HL-60 (cell line): Measurements from ENCODE around the gene VAV2.
"Not testable (repeated sequence)": the region's sequence is repeated elsewhere in the genome, so short reads cannot be mapped to it uniquely, and the experiment has no call there.

ENCODE experiments used
- DNase-seq, 2 experiments: peaks; one replicate each; pipeline ENCODE4 v3.0.0-alpha.2; 2010 to 2020; ENCODE audit warnings: low read depth in 1 of 2, low spot score in 1 of 2
- H3K27ac ChIP-seq: fragments of 250-450 bp; sonication (Bioruptor Pico); replicated peaks from 2 replicates; pipeline ENCODE4 v1.5.1; 2020; ENCODE audit warnings: mild to moderate bottlenecking, moderate library complexity
- H3K27me3 ChIP-seq: fragments of 250-450 bp; sonication (Bioruptor Pico); 2 replicates; pipeline ENCODE4 v1.5.1; 2021; ENCODE audit warnings: mild to moderate bottlenecking, moderate library complexity; ENCODE audit not compliant: insufficient read depth, poor library complexity, severe bottlenecking
- H3K4me3 ChIP-seq: replicated peaks from 2 replicates; pipeline ENCODE4 v1.5.1; 2011; ENCODE audit warnings: mild to moderate bottlenecking, control low read depth, low read length; ENCODE audit not compliant: insufficient read depth
- CTCF ChIP-seq: IDR thresholded peaks from one replicate; pipeline ENCODE4 v1.5.1; 2011; ENCODE audit warnings: low read length, control low read depth, inconsistent platforms; ENCODE audit not compliant: insufficient read depth
- GABPA ChIP-seq: IDR thresholded peaks from 2 replicates; pipeline ENCODE4 v1.6.1; 2012; ENCODE audit warnings: low read depth
- POLR2AphosphoS5 ChIP-seq: IDR thresholded peaks from 2 replicates; pipeline ENCODE4 v1.6.1; 2012; ENCODE audit warnings: low read depth
- REST ChIP-seq: IDR thresholded peaks from 2 replicates; pipeline ENCODE4 v1.6.1; 2012; ENCODE audit warnings: low read depth; ENCODE audit not compliant: insufficient replicate concordance
- SPI1 ChIP-seq: IDR thresholded peaks from 2 replicates; pipeline ENCODE4 v1.6.1; 2012; ENCODE audit warnings: low read depth, mild to moderate bottlenecking, borderline replicate concordance

The VAV2 gene

GRCh38 chr9:133901184-133901835, 90.8 kb downstream of the VAV2 start:
- no peak overlapping the region for H3K4me3 ChIP-seq

GRCh38 chr9:133897675-133898074, 94.4 kb downstream of the VAV2 start:
- no peak overlapping the region for H3K27ac ChIP-seq
- H3K4me3 ChIP-seq, result no peak overlapping the region
- no peak for DNase-seq
- TF ChIP-seq SPI1, result no peak
- TF ChIP-seq GABPA, result no peak
- TF ChIP-seq CTCF, result no peak
- TF ChIP-seq REST, result no peak
- no peak for TF ChIP-seq POLR2AphosphoS5
- H3K27me3 ChIP-seq, result no peaks in the 10 kb centered on the region

More at GRCh38 chr9:133901184-133901835, 90.8 kb downstream of the VAV2 start:
- TF ChIP-seq GABPA, result no peak
- TF ChIP-seq CTCF, result no peak
- no peak for TF ChIP-seq SPI1
- TF ChIP-seq REST, result no peak
- TF ChIP-seq POLR2AphosphoS5, result no peak
- no peak for DNase-seq
- H3K27me3 ChIP-seq, result peaks cover 2% of the 10 kb centered on the region
- H3K27ac ChIP-seq, result no peak overlapping the region

GRCh38 chr9:133896007-133896406, 96.1 kb downstream of the VAV2 start:
- not testable (repeated sequence) for DNase-seq, H3K4me3 ChIP-seq

GRCh38 chr9:133895335-133895734, 96.8 kb downstream of the VAV2 start:
- Histone ChIP-seq H3K27ac (no peak overlapping the region), H3K27me3 (no peaks in the 10 kb centered on the region), H3K4me3 (no peak overlapping the region)
- DNase-seq, result no peak
- TF ChIP-seq CTCF, result no peak

More at GRCh38 chr9:133896007-133896406, 96.1 kb downstream of the VAV2 start:
- not testable (repeated sequence) for H3K27ac ChIP-seq, H3K27me3 ChIP-seq
